GM10266 (cell line): ENCODE results near the gene MICALL1.
A peak's percentile ranks its signal among the peaks of the same experiment; 100 is the strongest.

Source experiments
- DNase-seq: peaks from one replicate; pipeline ENCODE4 v3.0.0; 2012; ENCODE audit errors: extremely low spot score
- CTCF ChIP-seq: IDR thresholded peaks from 2 replicates; pipeline ENCODE4 v1.5.1; 2012; ENCODE audit warnings: mild to moderate bottlenecking, low read depth; ENCODE audit not compliant: control insufficient read depth, insufficient read depth; ENCODE audit errors: missing control alignments

Gene MICALL1

DNA sequence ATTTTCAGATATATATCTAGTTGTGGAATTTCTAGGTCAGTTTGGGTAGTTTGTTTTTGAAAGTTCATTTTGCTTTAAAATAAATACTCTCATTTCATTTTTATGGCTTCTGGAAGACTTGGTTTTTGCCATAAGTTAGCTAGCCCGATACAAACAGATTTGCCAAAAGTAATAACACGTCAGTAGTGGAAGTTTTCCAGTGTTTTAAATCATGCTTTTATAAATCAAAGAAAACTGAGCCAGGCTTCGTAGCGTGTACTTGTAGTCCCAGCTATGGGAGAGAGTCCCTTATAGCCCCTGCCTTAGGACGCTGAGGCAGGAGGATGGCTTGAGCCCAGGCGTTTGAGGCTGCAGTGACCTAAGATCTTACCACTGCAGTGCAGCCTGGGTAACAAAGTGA lies 21.7 kb upstream of the MICALL1 start:
- DNase-seq = no peak
- TF ChIP-seq CTCF = no peak

DNA sequence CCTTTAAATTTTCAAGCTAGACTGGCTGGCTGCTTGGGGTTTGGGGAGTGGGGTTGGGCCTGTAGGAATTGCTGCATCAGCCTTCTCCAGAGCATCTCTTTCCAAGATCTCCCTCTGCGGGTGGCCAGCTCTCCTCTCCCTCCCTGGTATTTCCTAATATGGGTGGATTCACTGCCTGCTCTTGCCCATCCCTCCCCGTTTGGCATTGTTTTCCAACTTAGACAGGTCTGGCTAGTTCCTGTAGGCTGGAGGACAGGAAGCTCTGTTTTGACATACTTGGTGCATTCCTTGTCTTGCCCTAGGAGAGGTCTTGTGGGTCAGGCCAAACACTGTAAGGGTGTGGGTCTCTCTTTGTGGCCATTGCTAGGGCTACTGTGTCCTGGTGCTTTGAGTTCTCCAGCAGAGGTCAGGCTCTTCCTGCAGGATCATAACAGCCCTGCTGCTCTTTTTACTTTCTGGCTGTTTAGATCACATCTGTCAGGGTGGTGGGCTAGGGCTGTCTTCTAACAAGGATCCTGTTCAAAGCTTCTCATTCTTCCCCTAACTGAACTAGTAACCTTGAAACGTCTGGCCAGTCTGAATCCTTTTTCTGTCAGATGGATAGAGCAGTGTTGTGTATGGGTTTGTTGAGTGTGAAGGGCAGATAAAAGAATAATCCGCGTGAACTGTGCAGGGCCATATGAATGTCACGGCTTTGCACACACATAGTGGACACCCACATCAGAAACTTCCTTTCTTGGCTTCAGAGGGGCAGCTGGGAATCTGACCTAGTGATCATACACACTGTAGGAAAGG lies 18.3 kb upstream of the MICALL1 start:
- TF ChIP-seq CTCF = peak; percentile 19
- no peak for DNase-seq

- peak; percentile 4 for DNase-seq
- TF ChIP-seq CTCF = no peak
Observed at GRCh38 chr22:37891926-37892325, 14.2 kb upstream of the MICALL1 start.

- no peak for DNase-seq
Observed at GRCh38 chr22:37892566-37893335, 13.3 kb upstream of the MICALL1 start.

DNA sequence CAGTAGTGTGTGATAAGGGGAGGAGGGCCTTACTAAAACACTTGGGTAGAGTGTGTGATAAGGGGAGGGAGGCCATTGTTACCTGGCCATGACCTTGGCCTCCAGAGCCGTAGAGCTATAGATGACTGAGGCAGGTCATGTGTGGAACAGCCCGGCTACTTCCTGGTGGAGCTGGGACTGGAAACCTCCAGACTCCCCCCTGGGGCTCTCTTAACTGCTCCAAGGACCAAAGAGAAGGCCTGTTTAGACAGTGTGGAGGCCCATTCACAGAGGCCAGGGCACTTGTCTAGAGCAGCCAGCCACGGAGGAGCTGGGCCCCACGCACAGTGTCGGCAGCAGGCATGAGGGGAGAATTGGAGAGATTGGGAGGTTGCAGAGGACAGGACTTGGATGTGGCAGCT lies 12.5 kb upstream of the MICALL1 start:
- no peak for TF ChIP-seq CTCF
- DNase-seq = no peak

More at GRCh38 chr22:37892566-37893335, 13.3 kb upstream of the MICALL1 start:
- TF ChIP-seq CTCF = no peak

GRCh38 chr22:37894939-37895670 lies 11.0 kb upstream of the MICALL1 start:
- DNase-seq = peak; percentile 2
- no peak for TF ChIP-seq CTCF
